Activated CD4-positive, alpha-beta T cell treated with anti-CD3 and anti-CD28 coated beads for 36 hours (primary cell): ENCODE measurements around the gene ATP2B1. TPM values are rescaled to one million over a fixed set of nuclear protein-coding genes. Genes with fewer than 3 reads are reported as not detected.
A peak's percentile ranks its signal among the peaks of the same experiment; 100 is the strongest.

Experiments used
- ATAC-seq: fragments of 200-7000 bp; cut with Tn5 transposase; one replicate; pipeline ENCODE4 v1.10.0; 2021; ENCODE audit warnings: mild to moderate bottlenecking, moderate library complexity
- CTCF ChIA-PET: fragments of 350-600 bp; sonication (Branson Sonifier 250); formaldehyde crosslinking; loops from one replicate; lab custom pipeline; 2021; ENCODE audit warnings: antibody characterized with exemption; lab: Charles Lee
- POLR2A ChIA-PET: fragments of 350-600 bp; sonication (Branson Sonifier 250); formaldehyde crosslinking; loops from one replicate; lab custom pipeline; 2021; ENCODE audit warnings: antibody characterized with exemption, inconsistent platforms; lab: Charles Lee
- DNase-seq: peaks from one replicate; pipeline ENCODE4 v3.0.0-alpha.2; 2020
- H3K27ac Mint-ChIP-seq: one replicate; pipeline ENCODE4 v1.8.0; 2021; ENCODE audit warnings: mixed read lengths
- H3K27me3 Mint-ChIP-seq: one replicate; pipeline ENCODE4 v1.8.0; 2021; ENCODE audit warnings: mixed read lengths
- H3K36me3 Mint-ChIP-seq: one replicate; pipeline ENCODE4 v1.8.0; 2021; ENCODE audit warnings: low read depth, mixed read lengths
- H3K4me1 Mint-ChIP-seq: one replicate; pipeline ENCODE4 v1.8.0; 2021; ENCODE audit warnings: mixed read lengths
- H3K4me3 Mint-ChIP-seq: one replicate; pipeline ENCODE4 v1.8.0; 2021; ENCODE audit warnings: mild to moderate bottlenecking, moderate library complexity, mixed read lengths
- H3K9me3 Mint-ChIP-seq: one replicate; pipeline ENCODE4 v1.8.0; 2021; ENCODE audit warnings: low read depth, mixed read lengths
- intact Hi-C, 2 experiments: fragments of 100-400 bp; cut with DNase I in 1 of 2; cut with micrococcal nuclease in 1 of 2; formaldehyde crosslinking; loops; one replicate each; pipeline versions ENCODE4 v1.14.2 to v1.15.1; 2022 to 2024; cut with DNase I, micrococcal nuclease
- total RNA-seq, 2 experiments: library from RNA; stranded (reverse); gene quantifications; one replicate each; pipeline ENCODE4 v1.2.3, GENCODE V29; 2021

The ATP2B1 gene
- total RNA-seq, 2 experiments from 2014 or later: 18.8 to 19.7 TPM

DNA sequence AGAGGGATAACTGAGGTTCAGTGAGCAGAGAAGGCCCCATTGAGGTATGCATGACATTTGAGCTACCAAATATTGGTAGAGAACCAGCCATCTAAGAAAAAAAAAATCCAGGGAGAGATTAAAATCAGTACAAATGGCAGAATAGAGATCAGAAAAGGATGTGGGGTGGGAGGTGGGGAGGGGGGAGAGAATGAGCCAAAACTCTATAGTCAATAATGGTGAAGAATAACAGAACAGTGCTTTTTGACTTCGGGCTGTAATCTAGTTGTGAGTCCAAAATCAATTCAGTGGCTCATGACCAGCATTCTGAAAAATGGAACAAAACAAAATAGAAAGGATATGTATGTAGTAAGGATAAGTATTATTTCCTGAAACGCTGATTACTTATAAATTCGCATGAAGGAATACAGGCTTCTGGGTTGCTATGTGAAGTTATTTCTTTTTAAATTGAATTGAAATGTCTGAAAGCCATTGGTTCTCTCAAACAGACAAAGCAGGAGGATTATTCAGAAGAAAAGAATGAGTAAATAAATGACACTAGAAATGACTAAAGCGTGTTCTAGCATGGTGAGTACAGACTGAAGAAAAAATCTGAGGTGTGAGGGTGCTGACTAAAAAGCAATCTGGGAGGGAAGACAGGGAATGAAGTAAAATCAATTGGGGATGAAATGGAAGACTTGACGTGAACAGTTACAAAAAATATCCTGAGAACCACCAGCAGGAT is 72.4 kb downstream of the ATP2B1 start:
- intact Hi-C loops: loop anchor here in 1 of 2 experiments (1.0 kb wide), 1 partner anchor 39 kb away; no protein-coding TSS in a partner anchor
- H3K9me3 Mint-ChIP-seq: no peaks in the 10 kb centered on the region
- H3K4me3 Mint-ChIP-seq: no peak overlapping the region
- POLR2A ChIA-PET: interaction anchor here (0.6 kb wide), 1 partner anchor 13 kb away, joined by 3 read pairs; no protein-coding TSS in a partner anchor
- peaks cover 16% of the 10 kb centered on the region for H3K4me1 Mint-ChIP-seq
- H3K36me3 Mint-ChIP-seq: peaks cover 30% of the 10 kb centered on the region
- H3K27me3 Mint-ChIP-seq: no peaks in the 10 kb centered on the region
- H3K27ac Mint-ChIP-seq: peak overlapping the region; percentile 41
- CTCF ChIA-PET: interaction anchor here (1.1 to 2.0 kb wide), 2 partner anchors 10 to 32 kb away, joined by 3 to 4 read pairs; no protein-coding TSS in a partner anchor
- DNase-seq (peak; percentile 27), ATAC-seq (peak; percentile 88)

DNA sequence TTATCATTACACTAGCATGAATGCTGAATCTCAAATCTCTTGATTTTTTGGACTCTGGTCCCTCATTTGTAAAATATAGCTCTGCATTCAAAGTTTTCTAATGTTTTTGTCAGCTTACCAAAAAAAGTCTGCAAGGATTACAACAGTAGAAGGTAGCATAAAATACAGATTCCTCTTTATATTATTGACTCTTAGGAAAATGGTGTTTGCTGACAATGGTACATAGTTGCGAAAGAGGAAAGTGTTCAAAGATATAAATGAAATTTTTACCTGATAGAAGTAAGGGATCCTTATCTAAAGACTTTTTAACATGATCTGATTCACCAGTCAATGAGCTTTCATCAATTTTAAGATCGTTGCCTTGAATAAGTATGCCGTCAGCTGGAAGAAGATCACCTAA is 74.1 kb downstream of the ATP2B1 start:
- Mint-ChIP-seq H3K9me3 (no peaks in the 10 kb centered on the region), H3K4me3 (no peak overlapping the region), H3K27me3 (no peaks in the 10 kb centered on the region), H3K36me3 (peaks cover 30% of the 10 kb centered on the region), H3K27ac (no peak overlapping the region), H3K4me1 (peaks cover 16% of the 10 kb centered on the region)
- ATAC-seq (no peak), DNase-seq (no peak)
- POLR2A ChIA-PET: no interaction called here
- CTCF ChIA-PET: interaction anchor here (0.5 to 1.2 kb wide), 2 partner anchors 70 to 116 kb away, joined by 3 read pairs; no protein-coding TSS in a partner anchor
- intact Hi-C loops: no loop called here

DNA sequence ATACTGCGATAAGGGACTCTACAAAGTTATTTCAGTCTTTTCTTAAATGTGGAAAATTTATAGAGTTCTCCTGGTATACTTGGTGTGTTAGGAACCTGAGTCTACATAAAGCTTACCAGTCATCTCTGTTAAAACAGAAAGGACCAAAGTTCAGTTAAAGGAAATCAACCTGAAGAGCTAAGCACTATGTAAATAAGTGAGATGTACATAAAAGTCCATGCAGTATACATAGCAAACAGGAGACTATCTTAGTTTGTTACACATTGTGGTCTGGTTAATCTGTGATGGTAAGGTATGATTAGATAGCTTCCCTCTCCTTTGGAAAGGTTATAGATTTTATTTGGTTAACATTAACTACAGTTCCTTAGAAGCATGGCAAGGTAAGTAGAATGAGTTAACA is 75.9 kb downstream of the ATP2B1 start:
- CTCF ChIA-PET: interaction anchor here (0.7 to 2.3 kb wide), 3 partner anchors 10 to 519 kb away, joined by 3 to 9 read pairs (median 4); no protein-coding TSS in a partner anchor
- ATAC-seq (no peak), DNase-seq (no peak)
- POLR2A ChIA-PET: no interaction called here
- H3K36me3 Mint-ChIP-seq: peaks cover 43% of the 10 kb centered on the region
- no peaks in the 10 kb centered on the region for H3K27me3 Mint-ChIP-seq
- H3K9me3 Mint-ChIP-seq: no peaks in the 10 kb centered on the region
- peaks cover 16% of the 10 kb centered on the region for H3K4me1 Mint-ChIP-seq
- intact Hi-C loops: no loop called here
- H3K4me3 Mint-ChIP-seq: no peak overlapping the region
- H3K27ac Mint-ChIP-seq: no peak overlapping the region

DNA sequence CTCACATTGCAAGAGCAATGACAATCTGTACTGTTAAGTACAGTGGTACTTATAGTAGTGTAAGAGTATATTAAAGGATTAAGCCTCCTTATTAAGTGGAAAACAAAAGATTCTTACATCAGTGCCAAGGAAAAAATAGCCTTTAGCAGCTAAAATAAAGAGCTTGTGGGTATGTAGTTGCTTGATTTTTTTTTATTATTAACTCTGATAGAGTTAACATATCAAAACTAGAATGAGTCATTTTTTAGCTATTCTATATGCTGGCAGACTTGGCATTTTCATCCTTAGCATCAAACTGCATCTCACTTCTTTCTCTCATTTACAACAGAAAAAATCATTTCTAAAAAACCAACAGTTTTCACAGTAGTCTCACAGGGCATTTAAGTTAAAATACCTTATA is 86.5 kb downstream of the ATP2B1 start:
- no peaks in the 10 kb centered on the region for H3K27me3 Mint-ChIP-seq
- no peak overlapping the region for H3K4me3 Mint-ChIP-seq
- ChIA-PET CTCF (interaction anchor here (0.7 kb wide), 1 partner anchor 16 kb away, joined by 3 read pairs; no protein-coding TSS in a partner anchor), POLR2A (interaction anchor here (0.7 kb wide), 1 partner anchor 157 kb away, joined by 3 read pairs; no protein-coding TSS in a partner anchor)
- peaks cover 6% of the 10 kb centered on the region for H3K4me1 Mint-ChIP-seq
- DNase-seq: no peak
- peaks cover 25% of the 10 kb centered on the region for H3K36me3 Mint-ChIP-seq
- no peak for ATAC-seq
- H3K27ac Mint-ChIP-seq: no peak overlapping the region
- intact Hi-C loops: no loop called here
- H3K9me3 Mint-ChIP-seq: no peaks in the 10 kb centered on the region

DNA sequence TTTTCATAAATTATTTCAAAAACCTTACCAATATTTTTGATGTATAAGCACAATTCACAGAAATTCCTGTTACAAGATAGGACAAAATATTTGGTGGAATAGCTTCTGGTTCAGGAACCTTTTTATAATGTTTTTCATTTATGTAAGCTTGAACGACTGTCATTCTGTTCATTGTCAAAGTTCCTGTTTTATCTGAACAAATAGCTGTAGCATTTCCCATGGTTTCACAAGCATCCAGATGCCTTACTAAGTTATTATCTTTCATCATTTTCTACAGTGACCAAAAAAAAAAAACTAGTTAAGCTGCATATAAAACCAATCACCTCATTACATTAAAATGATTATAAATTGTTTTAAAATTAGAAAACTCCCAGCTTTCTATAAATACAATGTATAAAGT is 87.1 kb downstream of the ATP2B1 start:
- ATAC-seq: no peak
- Mint-ChIP-seq H3K27ac (no peak overlapping the region), H3K4me1 (peaks cover 6% of the 10 kb centered on the region), H3K27me3 (no peaks in the 10 kb centered on the region), H3K4me3 (no peak overlapping the region), H3K36me3 (peaks cover 29% of the 10 kb centered on the region), H3K9me3 (no peaks in the 10 kb centered on the region)
- no peak for DNase-seq
- CTCF ChIA-PET: interaction anchor here (0.7 to 1.4 kb wide), 3 partner anchors 16 to 43 kb away, joined by 3 read pairs; no protein-coding TSS in a partner anchor
- POLR2A ChIA-PET: interaction anchor here (0.7 kb wide), 1 partner anchor 157 kb away, joined by 3 read pairs; no protein-coding TSS in a partner anchor
- intact Hi-C loops: no loop called here

DNA sequence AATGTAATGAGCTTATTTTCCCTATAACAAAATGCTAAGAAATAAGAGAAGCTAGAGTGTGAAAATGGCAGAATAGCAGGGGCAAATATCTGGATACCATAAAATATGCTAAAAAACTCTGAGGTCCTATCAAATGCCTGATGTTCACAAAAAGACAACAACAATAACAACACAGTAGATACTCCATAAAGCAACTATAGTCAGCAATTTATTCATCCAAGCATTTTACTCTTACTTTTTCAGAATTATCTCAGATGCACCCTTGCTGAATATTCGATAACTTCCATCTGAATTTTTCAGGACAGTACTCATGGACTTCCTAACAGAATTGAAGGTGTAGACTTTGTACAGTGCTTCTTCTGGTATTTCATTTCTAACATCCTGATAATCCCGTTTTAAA is 88.9 kb downstream of the ATP2B1 start:
- ChIA-PET POLR2A (no interaction called here), CTCF (interaction anchor here (0.7 to 0.9 kb wide), 4 partner anchors 18 to 224 kb away, joined by 3 to 4 read pairs (median 3); no protein-coding TSS in a partner anchor)
- Mint-ChIP-seq H3K4me3 (no peak overlapping the region), H3K27me3 (no peaks in the 10 kb centered on the region), H3K27ac (no peak overlapping the region), H3K9me3 (no peaks in the 10 kb centered on the region), H3K36me3 (peaks cover 34% of the 10 kb centered on the region), H3K4me1 (peaks cover 6% of the 10 kb centered on the region)
- DNase-seq: no peak
- intact Hi-C loops: no loop called here
- no peak for ATAC-seq

DNA sequence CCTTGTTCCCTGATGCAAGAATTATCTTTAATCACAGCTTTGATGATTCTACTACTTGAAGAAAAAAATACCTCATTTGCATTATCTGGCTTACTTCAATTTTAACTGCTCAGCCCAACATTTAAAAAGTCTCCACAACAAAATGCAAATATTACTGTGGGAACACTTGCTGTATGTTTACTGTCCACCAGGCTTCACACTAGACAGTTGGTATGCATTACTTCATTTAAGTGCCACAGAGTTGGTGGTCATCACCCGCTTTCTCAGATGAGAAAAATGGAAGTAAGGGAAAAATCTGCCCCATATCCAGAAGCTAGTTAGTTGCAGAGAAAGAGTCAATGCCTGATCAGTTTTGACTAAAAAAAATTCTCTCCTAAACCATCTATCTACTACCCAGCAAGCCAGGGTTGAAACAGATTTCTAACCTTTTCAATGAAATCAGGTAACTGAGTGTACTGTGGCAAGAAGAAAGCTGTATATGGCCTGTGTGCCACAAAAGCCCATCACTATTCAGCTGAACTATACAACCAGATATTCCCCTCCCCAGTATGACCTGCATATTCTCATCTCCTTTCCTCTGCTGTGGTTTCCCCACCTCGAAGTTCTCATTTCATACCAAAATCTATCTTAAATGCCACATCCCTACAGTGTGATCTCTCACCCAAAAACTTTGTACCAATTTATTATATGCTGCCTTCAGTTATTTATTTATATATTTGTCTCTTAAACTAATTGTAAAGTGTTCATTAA is 90.3 kb downstream of the ATP2B1 start:
- ChIA-PET CTCF (interaction anchor here (0.7 to 1.2 kb wide), 4 partner anchors 9 to 314 kb away, joined by 3 to 9 read pairs (median 4); no protein-coding TSS in a partner anchor), POLR2A (no interaction called here)
- no peak overlapping the region for H3K27ac Mint-ChIP-seq
- H3K36me3 Mint-ChIP-seq: peaks cover 37% of the 10 kb centered on the region
- intact Hi-C loops: no loop called here
- DNase-seq: no peak
- H3K27me3 Mint-ChIP-seq: no peaks in the 10 kb centered on the region
- H3K4me1 Mint-ChIP-seq: peaks cover 6% of the 10 kb centered on the region
- H3K9me3 Mint-ChIP-seq: no peaks in the 10 kb centered on the region
- no peak overlapping the region for H3K4me3 Mint-ChIP-seq
- ATAC-seq: peak; percentile 64

DNA sequence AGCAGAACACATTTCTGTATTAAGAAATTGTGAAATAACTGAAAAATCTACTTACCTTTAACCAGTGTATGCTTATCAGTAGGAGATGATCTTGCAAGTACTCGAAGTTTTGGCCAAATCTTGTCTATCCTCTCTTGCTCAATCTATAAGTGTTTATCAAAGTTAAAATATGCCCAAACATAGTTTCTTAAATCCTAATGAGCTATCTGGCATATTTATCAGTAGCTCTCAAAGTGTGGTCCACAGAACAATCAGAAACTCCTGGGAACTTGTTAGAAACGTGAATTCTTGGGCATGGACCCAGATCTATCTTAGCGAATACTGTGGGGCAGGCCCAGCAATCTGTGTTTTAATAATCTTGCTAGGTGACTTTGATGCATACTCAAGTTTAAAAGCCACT is 98.3 kb downstream of the ATP2B1 start:
- no peak for ATAC-seq
- Mint-ChIP-seq H3K36me3 (peaks cover 28% of the 10 kb centered on the region), H3K9me3 (no peaks in the 10 kb centered on the region), H3K27ac (no peak overlapping the region), H3K27me3 (no peaks in the 10 kb centered on the region), H3K4me3 (no peak overlapping the region), H3K4me1 (no peaks in the 10 kb centered on the region)
- CTCF ChIA-PET: no interaction called here
- no peak for DNase-seq
- POLR2A ChIA-PET: no interaction called here
- intact Hi-C loops: no loop called here

DNA sequence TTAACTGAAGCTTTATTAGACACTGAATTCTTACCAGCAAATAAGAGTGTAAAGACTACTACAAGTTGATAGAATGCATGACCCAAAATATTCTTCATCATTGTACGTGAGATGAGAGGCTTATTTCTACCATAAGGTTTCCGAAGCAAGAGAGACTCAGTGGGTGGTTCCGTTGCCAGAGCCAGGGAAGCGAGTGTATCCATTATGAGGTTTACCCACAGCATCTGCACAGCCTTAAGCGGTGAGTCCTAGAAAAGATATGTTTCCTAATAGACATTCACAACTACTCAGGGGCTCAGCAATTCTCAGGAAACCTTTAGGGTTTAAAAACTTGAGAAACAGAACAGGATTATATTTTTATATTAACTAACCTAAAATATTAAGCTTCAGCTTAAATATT is 105.0 kb downstream of the ATP2B1 start:
- Mint-ChIP-seq H3K27ac (no peak overlapping the region), H3K27me3 (no peaks in the 10 kb centered on the region), H3K4me1 (peaks cover 6% of the 10 kb centered on the region), H3K36me3 (peaks cover 35% of the 10 kb centered on the region), H3K9me3 (no peaks in the 10 kb centered on the region), H3K4me3 (no peak overlapping the region)
- POLR2A ChIA-PET: no interaction called here
- ATAC-seq (no peak), DNase-seq (no peak)
- intact Hi-C loops: no loop called here
- CTCF ChIA-PET: interaction anchor here (0.8 to 1.1 kb wide), 4 partner anchors 12 to 499 kb away, joined by 3 to 5 read pairs (median 3); no protein-coding TSS in a partner anchor

DNA sequence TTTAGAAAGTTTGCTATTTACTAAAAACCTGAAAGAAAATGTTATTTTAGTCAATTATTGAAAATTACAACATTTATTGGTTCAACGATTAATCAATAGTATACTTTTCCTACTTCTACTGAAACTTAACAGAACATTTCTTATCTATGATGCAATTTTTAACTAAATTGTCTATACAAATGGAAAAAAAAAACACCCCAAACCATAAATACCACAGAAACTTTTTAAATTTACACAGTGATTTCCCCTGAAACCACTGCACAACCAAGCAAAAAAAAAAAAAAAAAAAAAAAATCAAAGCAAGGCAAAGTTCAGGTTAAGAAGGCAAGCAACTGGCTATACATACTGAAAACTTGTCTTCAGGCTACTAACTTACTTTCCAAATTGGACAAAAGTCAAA is 110.9 kb downstream of the ATP2B1 start:
- ChIA-PET POLR2A (no interaction called here), CTCF (interaction anchor here (0.6 to 1.0 kb wide), 3 partner anchors 9 to 674 kb away, joined by 3 to 5 read pairs (median 4); no protein-coding TSS in a partner anchor)
- peaks cover 24% of the 10 kb centered on the region for H3K4me1 Mint-ChIP-seq
- no peaks in the 10 kb centered on the region for H3K9me3 Mint-ChIP-seq
- peak overlapping the region; percentile 33 for H3K4me3 Mint-ChIP-seq
- no peak overlapping the region for H3K27ac Mint-ChIP-seq
- H3K27me3 Mint-ChIP-seq: no peaks in the 10 kb centered on the region
- intact Hi-C loops: loop anchor here (1.0 to 5.0 kb wide), 4 partner anchors 39 to 355 kb away; partner anchors contain the start of gene ATP2B1 (in 2 of the 2)
- H3K36me3 Mint-ChIP-seq: peaks cover 32% of the 10 kb centered on the region
- DNase-seq (no peak), ATAC-seq (peak; percentile 44)

DNA sequence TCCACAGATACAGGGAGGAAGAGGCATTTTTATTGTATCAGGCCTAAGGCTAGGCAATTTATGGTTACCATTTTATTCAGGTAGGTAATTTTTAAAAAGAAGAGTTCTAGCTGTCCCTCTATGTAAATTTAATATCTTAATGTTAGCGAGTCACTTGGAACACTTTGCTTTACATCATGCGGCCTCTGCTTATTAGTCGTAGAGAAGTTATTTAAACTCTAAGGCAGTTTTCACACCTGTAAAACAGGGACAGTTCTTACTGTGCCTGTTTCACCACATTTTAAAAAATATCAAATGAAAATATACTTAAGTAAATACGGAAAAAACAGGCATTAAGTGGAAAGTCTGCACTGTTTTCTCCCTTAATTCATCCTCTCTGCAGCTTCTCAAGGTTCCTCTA is 111.4 kb downstream of the ATP2B1 start:
- H3K36me3 Mint-ChIP-seq: peaks cover 34% of the 10 kb centered on the region
- CTCF ChIA-PET: no interaction called here
- H3K27ac Mint-ChIP-seq: no peak overlapping the region
- H3K27me3 Mint-ChIP-seq: no peaks in the 10 kb centered on the region
- no peak overlapping the region for H3K4me3 Mint-ChIP-seq
- intact Hi-C loops: loop anchor here (1.0 to 5.0 kb wide), 3 partner anchors 39 to 355 kb away; partner anchors contain the start of gene ATP2B1 (in 1 of the 2)
- H3K9me3 Mint-ChIP-seq: no peaks in the 10 kb centered on the region
- POLR2A ChIA-PET: no interaction called here
- peak; percentile 58 for ATAC-seq
- peaks cover 24% of the 10 kb centered on the region for H3K4me1 Mint-ChIP-seq
- DNase-seq: no peak
